Uterus (tissue), 4 donors: ENCODE results near the gene PLIN5. TPM values are rescaled to one million over a fixed set of nuclear protein-coding genes. Genes with fewer than 3 reads are reported as not detected.

ENCODE experiments used
- DNase-seq, 2 donors: peaks; one replicate each; pipeline ENCODE4 v3.0.0-alpha.2; 2019 to 2020
- H3K27ac ChIP-seq, 2 donors: fragments of 200-600 bp; sonication (generic); 1 replicate in 1 of 2; 2 replicates in 1 of 2; pipeline ENCODE4 v1.5.1; 2016 to 2018
- H3K27me3 ChIP-seq, 2 donors: fragments of 200-600 bp; sonication (generic); one replicate each; pipeline ENCODE4 v1.5.1; 2018 to 2019; ENCODE audit warnings: control low read depth in 1 of 2
- H3K36me3 ChIP-seq, 2 donors: fragments of 200-600 bp; sonication (generic); one replicate each; pipeline ENCODE4 v1.5.1; 2019; ENCODE audit warnings: control low read depth in 1 of 2
- H3K4me1 ChIP-seq, 2 donors: fragments of 200-600 bp; sonication (generic); one replicate each; pipeline ENCODE4 v1.5.1; 2018 to 2019; ENCODE audit warnings: control low read depth in 1 of 2
- H3K4me3 ChIP-seq, 2 donors: fragments of 200-600 bp; sonication (generic); 1 replicate in 1 of 2; 2 replicates in 1 of 2; pipeline ENCODE4 v1.5.1; 2018 to 2019; ENCODE audit warnings: mild to moderate bottlenecking in 1 of 2
- H3K9me3 ChIP-seq, 2 donors: fragments of 200-600 bp; sonication (generic); one replicate each; pipeline ENCODE4 v1.5.1; 2019; ENCODE audit warnings: control low read depth in 1 of 2
- CTCF ChIP-seq, 4 experiments: fragments of 200-600 bp in 2 of 4; fragments of 450-650 bp in 2 of 4; sonication (generic) in 2 of 4; IDR thresholded peaks; one replicate each; pipeline ENCODE4 v1.5.1; 2016 to 2019; ENCODE audit warnings: antibody characterized with exemption in 4 of 4, mild to moderate bottlenecking in 2 of 4, moderate library complexity in 1 of 4
- POLR2A ChIP-seq, 2 donors: fragments of 450-650 bp; IDR thresholded peaks; one replicate each; pipeline ENCODE4 v1.6.1; 2016; ENCODE audit warnings: antibody characterized with exemption in 2 of 2, mild to moderate bottlenecking in 1 of 2, moderate library complexity in 1 of 2
- intact Hi-C: fragments of 100-400 bp; cut with DNase I; formaldehyde crosslinking; loops from one replicate; pipeline ENCODE4 v1.15.1; 2023; ENCODE audit warnings: low total_unique reads
- total RNA-seq, 4 donors: library from RNA; depleted of rRNA in 3 of 4; stranded (reverse); fragments of >200 nt in 3 of 4; gene quantifications; one replicate each; pipeline versions ENCODE4 v1.1.0 to v1.2.4, GENCODE V29; 2014 to 2023
- donor health status: DM: yes; HTN: yes; CAD: no.

The PLIN5 gene
- total RNA-seq, 4 donors from 2014 or later, result 1.5 to 11.1 (median 3.0) TPM

DNA sequence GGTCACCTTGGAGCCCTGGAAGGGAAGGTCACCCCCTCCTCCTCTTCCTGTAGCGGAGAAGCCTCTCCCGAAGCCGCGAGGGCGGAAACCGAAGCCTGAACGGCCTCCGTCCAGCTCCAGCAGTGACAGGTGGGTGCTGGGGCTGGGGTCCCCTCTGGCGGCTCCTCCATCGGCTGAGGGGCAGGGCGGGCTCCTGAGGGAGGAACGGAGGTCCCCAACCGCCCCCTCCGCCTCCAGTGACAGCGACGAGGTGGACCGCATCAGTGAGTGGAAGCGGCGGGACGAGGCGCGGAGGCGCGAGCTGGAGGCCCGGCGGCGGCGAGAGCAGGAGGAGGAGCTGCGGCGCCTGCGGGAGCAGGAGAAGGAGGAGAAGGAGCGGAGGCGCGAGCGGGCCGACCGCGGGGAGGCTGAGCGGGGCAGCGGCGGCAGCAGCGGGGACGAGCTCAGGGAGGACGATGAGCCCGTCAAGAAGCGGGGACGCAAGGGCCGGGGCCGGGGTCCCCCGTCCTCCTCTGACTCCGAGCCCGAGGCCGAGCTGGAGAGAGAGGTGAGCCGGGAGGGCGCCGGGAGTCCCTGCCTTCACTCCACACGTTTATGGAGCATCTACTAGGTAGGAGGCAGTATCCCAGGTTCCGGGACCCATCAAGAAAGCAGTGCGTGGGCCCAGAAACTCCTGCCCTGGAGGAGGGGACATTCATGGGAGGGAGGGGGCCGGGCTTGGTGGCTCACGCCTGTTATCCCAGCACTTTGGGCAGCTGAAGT lies 40.9 kb downstream of the PLIN5 start:
- Histone ChIP-seq H3K4me1 (no peaks in the 10 kb centered on the region), H3K27me3 (no peaks in the 10 kb centered on the region), H3K27ac (no peak overlapping the region), H3K9me3 (no peaks in the 10 kb centered on the region), H3K4me3 (no peak overlapping the region), H3K36me3 (no peaks in the 10 kb centered on the region)
- no peak for DNase-seq
- intact Hi-C loops, result no loop called here
- TF ChIP-seq POLR2A (IDR thresholded peaks at IDR 0.05), result no peak
- no peak for TF ChIP-seq CTCF (IDR thresholded peaks at IDR 0.05)

- intact Hi-C loops, result no loop called here
- H3K27me3 ChIP-seq, result no peaks in the 10 kb centered on the region
- no peak overlapping the region for H3K27ac ChIP-seq
- TF ChIP-seq CTCF (IDR thresholded peaks at IDR 0.05), result no peak
- no peak for TF ChIP-seq POLR2A (IDR thresholded peaks at IDR 0.05)
- no peaks in the 10 kb centered on the region for H3K36me3 ChIP-seq
- no peak for DNase-seq
- H3K9me3 ChIP-seq, result no peaks in the 10 kb centered on the region
- no peak overlapping the region for H3K4me3 ChIP-seq
- H3K4me1 ChIP-seq, result no peaks in the 10 kb centered on the region
These were observed 41.7 kb downstream of the PLIN5 start for GRCh38 chr19:4493104-4493928.

DNA sequence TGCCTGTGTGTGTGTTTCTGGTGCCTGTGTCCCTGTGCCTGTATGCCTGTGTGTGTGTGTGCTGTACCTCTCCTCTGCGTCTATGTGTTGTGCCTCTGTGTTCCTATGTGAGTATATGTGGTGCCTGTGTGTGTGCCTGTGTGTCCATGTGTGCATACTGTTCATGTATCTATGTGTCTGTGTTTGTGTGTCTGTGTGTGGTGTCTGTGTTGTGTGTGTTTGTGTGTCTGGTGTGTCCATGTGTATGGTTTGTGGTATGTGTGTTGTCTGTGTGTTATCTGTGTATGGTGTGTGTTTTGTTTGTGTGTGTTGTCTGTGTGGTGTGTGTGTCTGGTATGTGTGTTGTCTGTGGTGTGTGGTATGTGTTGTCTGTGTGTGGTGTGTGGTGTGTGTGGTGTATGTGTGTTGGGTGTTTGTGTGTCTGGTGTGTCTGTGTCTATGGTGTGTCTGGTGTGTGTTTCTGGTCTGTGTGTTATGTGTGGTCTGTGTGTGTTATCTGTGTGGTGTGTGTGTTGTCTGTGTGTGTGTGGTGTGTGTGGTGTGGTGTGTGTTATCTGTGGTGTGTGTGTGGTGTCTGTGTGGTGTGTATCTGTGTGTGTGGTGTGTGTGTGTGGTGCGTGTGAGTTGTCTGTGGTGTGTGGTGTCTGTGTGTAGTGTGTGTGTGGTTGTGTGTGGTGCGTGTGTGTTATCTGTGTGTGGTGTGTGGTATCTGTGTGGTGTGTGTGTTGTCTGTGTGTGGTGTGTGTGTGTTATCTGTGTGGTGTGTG lies 42.5 kb downstream of the PLIN5 start:
- no peaks in the 10 kb centered on the region for H3K27me3 ChIP-seq
- TF ChIP-seq POLR2A (IDR thresholded peaks at IDR 0.05) (no peak), CTCF (IDR thresholded peaks at IDR 0.05) (no peak)
- DNase-seq, result no peak
- H3K4me1 ChIP-seq, result no peaks in the 10 kb centered on the region
- H3K9me3 ChIP-seq, result no peaks in the 10 kb centered on the region
- H3K36me3 ChIP-seq, result no peaks in the 10 kb centered on the region
- intact Hi-C loops, result no loop called here
- no peak overlapping the region for H3K27ac ChIP-seq
- no peak overlapping the region for H3K4me3 ChIP-seq

DNA sequence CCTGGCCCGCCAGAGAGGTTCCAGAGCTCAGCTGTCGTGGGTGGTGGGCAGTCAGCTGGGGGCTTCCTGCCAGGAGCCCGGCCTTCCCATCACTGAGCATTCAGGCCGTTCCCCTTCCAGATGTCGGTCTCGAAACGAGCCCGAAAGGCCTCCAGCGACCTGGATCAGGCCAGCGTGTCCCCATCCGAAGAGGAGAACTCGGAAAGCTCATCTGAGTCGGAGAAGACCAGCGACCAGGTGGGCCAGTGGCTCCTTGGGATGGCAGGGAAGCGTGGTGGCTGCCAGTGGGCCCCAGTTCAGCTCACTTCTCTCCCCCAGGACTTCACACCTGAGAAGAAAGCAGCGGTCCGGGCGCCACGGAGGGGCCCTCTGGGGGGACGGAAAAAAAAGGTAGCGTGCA lies 43.6 kb downstream of the PLIN5 start:
- no peaks in the 10 kb centered on the region for H3K36me3 ChIP-seq

GRCh38 chr19:4488496-4488895 lies 46.5 kb downstream of the PLIN5 start:
- no peak overlapping the region for H3K27ac ChIP-seq
- H3K27me3 ChIP-seq, result no peaks in the 10 kb centered on the region
- H3K4me1 ChIP-seq, result no peaks in the 10 kb centered on the region
- intact Hi-C loops, result no loop called here
- no peak for DNase-seq
- no peak overlapping the region for H3K4me3 ChIP-seq
- H3K36me3 ChIP-seq, result no peaks in the 10 kb centered on the region
- H3K9me3 ChIP-seq, result no peaks in the 10 kb centered on the region
- TF ChIP-seq POLR2A (IDR thresholded peaks at IDR 0.05) (no peak), CTCF (IDR thresholded peaks at IDR 0.05) (no peak)

More for the DNA sequence above, 43.6 kb downstream of the PLIN5 start:
- H3K27me3 ChIP-seq, result no peaks in the 10 kb centered on the region
- H3K4me3 ChIP-seq, result no peak overlapping the region
- no peaks in the 10 kb centered on the region for H3K4me1 ChIP-seq
- TF ChIP-seq POLR2A (IDR thresholded peaks at IDR 0.05), result no peak
- no peak for DNase-seq
- no peaks in the 10 kb centered on the region for H3K9me3 ChIP-seq
- intact Hi-C loops, result no loop called here
- H3K27ac ChIP-seq, result no peak overlapping the region
